Body of pancreas (tissue), 4 donors: Measurements from ENCODE around the gene EIF4ENIF1.

ENCODE experiments used
- CTCF ChIP-seq, 7 experiments: fragments of 450-650 bp in 4 of 7; fragments of 200-600 bp in 3 of 7; sonication (generic) in 3 of 7; IDR thresholded peaks; one replicate each; pipeline ENCODE4 v1.5.1; 2016 to 2019; ENCODE audit warnings: antibody characterized with exemption in 7 of 7
- POLR2A ChIP-seq, 3 donors: fragments of 450-650 bp; IDR thresholded peaks; one replicate each; pipeline ENCODE4 v1.6.1; 2016; ENCODE audit warnings: antibody characterized with exemption in 3 of 3, mild to moderate bottlenecking in 2 of 3

- no peak for TF ChIP-seq CTCF (IDR thresholded peaks at IDR 0.05)
- no peak for TF ChIP-seq POLR2A (IDR thresholded peaks at IDR 0.05)
Observed at GRCh38 chr22:31497148-31497938, 7.7 kb upstream of the EIF4ENIF1 start.
